ENCODE data around the gene SNORC.
"Not testable (repeated sequence)": the region's sequence is repeated elsewhere in the genome, so short reads cannot be mapped to it uniquely, and the experiment has no call there.

Gene SNORC

GRCh38 chr2:232897598-232898408 lies 27.7 kb downstream of the SNORC start:
- DNase-seq, result no peak

GRCh38 chr2:232898592-232899543 lies 28.8 kb downstream of the SNORC start:
- DNase-seq, result no peak

GRCh38 chr2:232900811-232901735 lies 31.0 kb downstream of the SNORC start:
- DNase-seq, result peak; percentile 26

- DNase-seq, result peak; percentile 74
These were observed 31.9 kb downstream of the SNORC start for GRCh38 chr2:232901736-232902578.

- no peak for DNase-seq
These were observed 33.9 kb downstream of the SNORC start for GRCh38 chr2:232903989-232904388.

- not testable (repeated sequence) for DNase-seq
These were observed 37.0 kb downstream of the SNORC start for GRCh38 chr2:232906867-232907717.

- DNase-seq, result not testable (repeated sequence)
These were observed 37.6 kb downstream of the SNORC start for GRCh38 chr2:232907718-232908085.

GRCh38 chr2:232908695-232909094 lies 38.6 kb downstream of the SNORC start:
- no peak for DNase-seq

GRCh38 chr2:232910376-232910775 lies 40.3 kb downstream of the SNORC start:
- DNase-seq, result no peak

GRCh38 chr2:232911712-232912277 lies 41.7 kb downstream of the SNORC start:
- no peak for DNase-seq

- DNase-seq, result no peak
These were observed 43.8 kb downstream of the SNORC start for GRCh38 chr2:232913903-232914302.

- DNase-seq, result no peak
These were observed 49.1 kb downstream of the SNORC start for GRCh38 chr2:232919141-232919540.

GRCh38 chr2:232920055-232920454 lies 50.0 kb downstream of the SNORC start:
- DNase-seq, result no peak

- no peak for DNase-seq
These were observed 50.7 kb downstream of the SNORC start for GRCh38 chr2:232920760-232921159.

- DNase-seq, result no peak
These were observed 54.4 kb downstream of the SNORC start for GRCh38 chr2:232924433-232924832.

- DNase-seq, result no peak
These were observed 55.2 kb downstream of the SNORC start for GRCh38 chr2:232925153-232925820.

GRCh38 chr2:232925821-232926156 lies 55.7 kb downstream of the SNORC start:
- DNase-seq, result no peak

- DNase-seq, result no peak
These were observed 56.4 kb downstream of the SNORC start for GRCh38 chr2:232926431-232926939.

- peak; percentile 3 for DNase-seq
These were observed 57.1 kb downstream of the SNORC start for GRCh38 chr2:232927032-232927792.

Measured in inflammatory macrophage treated with lipopolysaccharide for 4 hours (primary cell).